ENCODE results near the gene PLXNA4.

GRCh38 chr7:132485600-132486273 is 90.5 kb downstream of the PLXNA4 start:
- no peak for TF ChIP-seq CTCF (IDR thresholded peaks at IDR 0.05 in 8 of 11, conservative IDR thresholded peaks at IDR 0.05 in 3 of 11)
- no peak for TF ChIP-seq POLR2AphosphoS5 (IDR thresholded peaks at IDR 0.05)
